AG04450 (cell line): ENCODE data around the gene KRT76. TPM values are rescaled to one million over a fixed set of nuclear protein-coding genes. Genes with fewer than 3 reads are reported as not detected.

Source experiments
- CTCF ChIA-PET: fragments of 300-600, 350-600 bp; formaldehyde crosslinking; extraction: SDS; loops from one replicate; lab custom pipeline; 2022; ENCODE audit warnings: antibody characterized with exemption, inconsistent platforms; lab: Charles Lee
- POLR2A ChIA-PET: fragments of 350-600 bp; formaldehyde crosslinking; extraction: SDS; loops from one replicate; lab custom pipeline; 2021; ENCODE audit warnings: antibody characterized with exemption, inconsistent platforms; lab: Yijun Ruan, JAX
- DNase-seq: peaks from one replicate; pipeline ENCODE4 v3.0.0-alpha.2; 2011; ENCODE audit warnings: low read depth, low spot score
- H3K27ac ChIP-seq: one replicate; pipeline ENCODE4 v1.5.1; 2012; ENCODE audit warnings: low read depth, low read length, control low read depth
- H3K27me3 ChIP-seq: one replicate; pipeline ENCODE4 v1.6.0; 2012; ENCODE audit warnings: low read length; ENCODE audit not compliant: control insufficient read depth, insufficient read depth
- H3K4me3 ChIP-seq: 2 replicates; pipeline ENCODE4 v1.5.1; 2011; ENCODE audit warnings: mild to moderate bottlenecking, low read depth, low read length, control low read depth
- H3K9me3 ChIP-seq: 2 replicates; pipeline ENCODE4 v1.5.1; 2012; ENCODE audit warnings: low read length; ENCODE audit not compliant: control insufficient read depth, insufficient read depth
- CTCF ChIP-seq: IDR thresholded peaks from 2 replicates; pipeline ENCODE4 v1.5.1; 2011; ENCODE audit warnings: low read depth, low read length, control low read depth, inconsistent platforms
- polyA plus RNA-seq: library from polyadenylated mRNA; depleted of rRNA; stranded (reverse); fragments of >200 nt; gene quantifications from 2 replicates; pipeline ENCODE4 v1.2.3, GENCODE V29; 2011

The KRT76 gene
- polyA plus RNA-seq, 1 experiment, result not detected

GRCh38 chr12:52813885-52814709 is 37.0 kb upstream of the KRT76 start, which contains the start of gene KRT4:
TSS of gene KRT4 (minus strand) at chr12:52814116. CDS start at chr12:52814058, 58 bp downstream.
- CTCF ChIA-PET, result interaction anchor here (1.0 kb wide), 1 partner anchor 442 kb away, joined by 3 read pairs; no protein-coding TSS in a partner anchor
- Histone ChIP-seq H3K27ac (no peak within 1 kb of the TSS), H3K9me3 (no peaks in the 10 kb centered on the region), H3K27me3 (peaks cover 20% of the 10 kb centered on the region), H3K4me3 (no peak within 1 kb of the TSS)
- DNase-seq, result no peak
- POLR2A ChIA-PET, result no interaction called here
- no peak for TF ChIP-seq CTCF

- ChIA-PET POLR2A (no interaction called here), CTCF (interaction anchor here (1.0 kb wide), 1 partner anchor 441 kb away, joined by 3 read pairs; no protein-coding TSS in a partner anchor)
- no peak for DNase-seq
- H3K27ac ChIP-seq, result no peak overlapping the region
- H3K9me3 ChIP-seq, result no peaks in the 10 kb centered on the region
- H3K4me3 ChIP-seq, result no peak overlapping the region
- TF ChIP-seq CTCF, result no peak
- peaks cover 18% of the 10 kb centered on the region for H3K27me3 ChIP-seq
Observed at GRCh38 chr12:52813203-52813819, 36.2 kb upstream of the KRT76 start.

- Histone ChIP-seq H3K4me3 (no peak overlapping the region), H3K9me3 (no peaks in the 10 kb centered on the region), H3K27me3 (peaks cover 20% of the 10 kb centered on the region), H3K27ac (no peak overlapping the region)
- DNase-seq, result no peak
- CTCF ChIA-PET, result no interaction called here
- POLR2A ChIA-PET, result no interaction called here
- no peak for TF ChIP-seq CTCF
Observed at GRCh38 chr12:52812749-52813148, 35.6 kb upstream of the KRT76 start.

- Histone ChIP-seq H3K4me3 (no peak overlapping the region), H3K27me3 (peaks cover 20% of the 10 kb centered on the region), H3K9me3 (no peaks in the 10 kb centered on the region), H3K27ac (no peak overlapping the region)
- ChIA-PET POLR2A (no interaction called here), CTCF (no interaction called here)
- no peak for DNase-seq
- no peak for TF ChIP-seq CTCF
Observed at GRCh38 chr12:52812073-52812400, 34.9 kb upstream of the KRT76 start.
